DMS 273 (cell line): ENCODE results near the gene COLGALT1.

Source experiments
- DNase-seq: peaks from one replicate; lab custom pipeline; 2025; ENCODE audit not compliant: unreplicated experiment; lab: John Stamatoyannopoulos, UW

Gene COLGALT1

DNA sequence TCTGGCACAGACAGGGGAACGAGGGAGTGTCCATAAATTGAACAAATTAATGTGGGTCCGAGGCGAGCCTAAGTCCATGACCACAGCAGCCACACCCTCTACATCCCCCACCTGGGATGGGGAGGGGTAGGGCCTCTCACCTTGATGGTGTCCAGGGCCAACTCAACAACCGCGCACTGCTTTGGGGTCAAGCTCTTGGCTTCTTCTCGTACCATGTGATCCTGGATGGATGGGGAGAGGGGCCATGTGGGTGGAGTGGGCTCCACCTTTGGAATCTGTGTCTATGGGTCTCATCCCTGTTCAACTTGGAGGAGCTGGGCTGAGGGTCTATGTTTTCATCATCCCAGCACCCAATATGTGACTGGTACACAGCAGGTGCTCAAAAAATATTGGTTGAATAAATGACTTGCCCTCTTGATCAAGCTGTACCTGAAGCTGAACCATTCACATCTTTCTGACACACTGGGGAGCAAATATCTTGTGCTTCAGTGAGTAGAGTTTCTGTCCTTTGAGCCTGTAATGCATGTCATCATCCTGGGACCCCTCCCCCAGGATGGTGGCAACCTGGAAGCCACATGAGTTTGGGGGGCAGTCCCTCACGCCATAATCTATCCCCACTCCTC is 62.9 kb downstream of the COLGALT1 start:
- DNase-seq: no peak

DNA sequence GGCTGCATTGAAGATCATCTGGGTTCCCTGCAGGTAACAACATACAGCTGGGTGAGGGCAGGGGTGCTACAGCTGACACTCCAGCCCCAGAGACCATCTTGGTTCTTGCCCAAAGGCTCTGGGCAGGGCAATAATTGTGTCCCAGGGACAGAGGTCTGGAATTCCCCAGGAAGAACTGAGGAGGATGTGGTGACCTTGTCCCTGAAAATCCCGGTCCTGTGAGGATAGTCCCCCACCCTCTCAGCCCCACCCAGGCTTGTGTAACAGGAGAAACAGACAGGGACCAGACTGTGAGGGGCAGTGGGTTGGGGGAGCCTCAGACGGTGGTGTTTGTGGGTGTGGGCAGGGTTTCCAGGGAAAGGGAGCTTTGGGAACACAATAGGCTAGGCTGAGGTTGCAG is 63.5 kb downstream of the COLGALT1 start:
- no peak for DNase-seq

DNA sequence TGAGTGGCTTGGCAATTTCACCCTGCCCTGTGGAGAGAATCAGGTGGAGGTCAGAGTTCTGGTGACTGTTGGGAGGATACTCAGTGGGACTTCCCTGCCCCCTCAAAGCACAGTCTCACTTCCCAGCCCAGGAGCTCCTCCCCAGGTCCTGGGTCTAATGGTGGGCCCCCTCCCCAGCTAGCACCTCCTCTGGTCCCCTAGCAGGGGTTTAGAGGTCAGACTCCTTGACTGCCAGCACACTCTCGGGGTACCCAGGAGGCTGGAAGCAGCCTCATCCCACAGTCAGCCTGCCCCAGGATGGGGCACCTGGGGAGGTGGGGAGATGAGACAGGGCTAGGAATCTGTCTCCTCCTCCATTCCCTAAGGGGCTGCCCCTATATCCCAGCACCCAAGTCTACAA is 65.2 kb downstream of the COLGALT1 start:
- no peak for DNase-seq

- no peak for DNase-seq
Measured at GRCh38 chr19:17623224-17623935, 67.9 kb downstream of the COLGALT1 start.

DNA sequence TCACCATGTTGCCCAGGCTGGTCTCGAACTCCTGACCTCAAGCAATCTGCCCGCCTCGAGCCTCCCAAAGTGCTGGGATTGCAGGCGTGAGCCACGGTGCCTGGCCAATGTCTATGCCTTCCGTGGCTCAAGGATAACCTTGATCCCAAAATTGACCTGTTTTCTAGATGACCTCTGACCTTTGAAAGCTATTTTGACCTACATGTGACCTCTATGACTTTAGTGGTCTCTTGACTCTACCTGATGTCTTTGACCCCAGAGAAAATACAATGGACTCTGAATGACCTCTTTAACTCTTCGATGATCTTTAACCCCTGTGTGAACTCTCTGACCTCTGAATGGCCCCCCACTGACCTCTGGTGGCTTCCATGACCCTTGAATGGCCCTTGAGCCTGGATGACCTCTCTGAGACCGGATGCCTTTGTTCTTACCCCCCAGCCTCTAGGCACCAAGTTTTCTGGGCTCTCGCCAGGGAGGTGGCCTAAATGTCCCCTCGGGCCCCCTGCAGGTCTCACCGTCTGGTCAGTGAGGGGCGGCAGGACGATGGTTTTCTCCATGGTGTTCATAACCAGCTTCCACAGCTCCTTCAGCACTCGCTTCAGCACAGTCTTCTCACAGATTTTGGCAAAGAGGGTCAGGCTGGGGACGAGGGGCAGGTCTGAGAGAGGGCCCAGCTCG is 69.0 kb downstream of the COLGALT1 start:
- no peak for DNase-seq

- DNase-seq: no peak
Measured at GRCh38 chr19:17625043-17625442, 69.6 kb downstream of the COLGALT1 start.

DNA sequence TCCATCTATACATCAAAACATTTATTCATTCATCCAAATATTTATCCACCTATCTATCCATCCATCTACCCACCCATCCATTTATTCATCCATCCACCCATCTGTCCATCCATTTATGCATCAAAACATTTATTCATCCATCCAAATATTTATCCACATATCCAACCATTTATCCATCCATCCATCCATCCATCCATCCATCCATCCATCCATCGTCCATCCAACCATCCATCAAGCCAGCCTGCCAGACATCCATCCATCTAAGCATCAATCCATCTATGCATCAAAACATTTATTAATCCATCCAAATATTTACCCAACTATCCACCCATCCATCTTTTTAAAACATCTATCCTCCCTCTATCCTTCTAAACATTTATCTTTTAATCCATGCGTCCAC is 70.5 kb downstream of the COLGALT1 start:
- no peak for DNase-seq

DNA sequence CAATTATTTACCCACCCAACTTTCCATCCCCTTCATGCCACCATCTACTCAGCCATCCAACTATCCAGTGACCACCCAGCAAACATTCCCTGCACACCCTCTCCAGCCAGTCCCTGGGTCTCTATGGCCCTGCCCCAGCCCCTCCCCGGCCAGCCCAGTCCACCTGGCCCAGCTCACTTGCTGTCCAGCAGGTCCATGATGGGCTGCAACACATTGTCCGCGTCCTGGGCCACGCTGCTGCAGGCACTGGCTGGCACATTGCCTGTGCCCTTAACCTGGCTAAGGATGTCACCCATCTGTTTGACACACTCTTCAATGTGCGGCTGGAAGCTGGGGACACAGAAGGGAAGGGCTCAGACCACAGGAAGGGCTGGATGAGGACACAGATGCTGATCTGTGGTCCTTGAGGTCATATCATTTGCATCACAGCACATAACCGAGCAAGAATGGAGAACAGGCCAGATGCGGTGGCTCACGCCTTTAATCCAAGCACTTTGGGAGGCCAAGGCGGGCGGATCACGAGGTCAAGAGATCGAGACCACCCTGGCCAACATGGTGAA is 71.1 kb downstream of the COLGALT1 start:
- no peak for DNase-seq

GRCh38 chr19:17627161-17627560 is 71.7 kb downstream of the COLGALT1 start:
- no peak for DNase-seq

DNA sequence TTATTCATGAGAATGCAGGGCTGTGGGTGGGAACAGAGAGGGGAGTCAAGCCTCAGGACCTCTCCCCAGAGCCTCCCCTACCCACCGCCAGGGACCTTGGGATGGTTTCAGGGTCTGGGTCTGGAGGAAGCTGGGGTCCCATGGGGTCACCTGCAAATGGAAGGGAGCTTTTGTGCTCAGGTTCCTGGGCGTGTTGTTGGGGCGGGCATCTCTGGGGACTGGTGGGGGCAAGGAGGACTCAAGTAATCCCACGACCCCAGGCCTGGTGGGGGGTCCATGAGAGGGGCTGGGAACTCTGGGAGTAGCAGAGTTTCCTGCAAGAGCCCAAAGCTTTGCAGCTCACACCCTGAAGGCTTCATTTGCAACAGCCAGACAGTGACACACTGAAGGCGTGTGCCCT is 72.5 kb downstream of the COLGALT1 start:
- DNase-seq: no peak

GRCh38 chr19:17629760-17630159 is 74.3 kb downstream of the COLGALT1 start:
- no peak for DNase-seq

- DNase-seq: no peak
Measured at GRCh38 chr19:17632577-17632976, 77.1 kb downstream of the COLGALT1 start.
